GM23338 (cell line): ENCODE results near the gene NIM1K.
"Not testable (repeated sequence)": the region's sequence is repeated elsewhere in the genome, so short reads cannot be mapped to it uniquely, and the experiment has no call there.

Source experiments
- CREB1 ChIP-seq: fragments of 250-450 bp; sonication (Bioruptor Pico); IDR thresholded peaks from 2 replicates; pipeline ENCODE4 v1.5.0; 2020; ENCODE audit warnings: low read depth, mild to moderate bottlenecking, moderate library complexity
- CTCF ChIP-seq, 2 experiments: fragments of 200-600 bp in 1 of 2; sonication (generic) in 1 of 2; conservative IDR thresholded peaks; 2 replicates each; pipeline versions ENCODE4 v1.5.1 to v1.6.1; 2016 to 2017; ENCODE audit warnings: antibody characterized with exemption in 2 of 2, low read depth in 2 of 2, mild to moderate bottlenecking in 2 of 2, moderate library complexity in 1 of 2

DNA sequence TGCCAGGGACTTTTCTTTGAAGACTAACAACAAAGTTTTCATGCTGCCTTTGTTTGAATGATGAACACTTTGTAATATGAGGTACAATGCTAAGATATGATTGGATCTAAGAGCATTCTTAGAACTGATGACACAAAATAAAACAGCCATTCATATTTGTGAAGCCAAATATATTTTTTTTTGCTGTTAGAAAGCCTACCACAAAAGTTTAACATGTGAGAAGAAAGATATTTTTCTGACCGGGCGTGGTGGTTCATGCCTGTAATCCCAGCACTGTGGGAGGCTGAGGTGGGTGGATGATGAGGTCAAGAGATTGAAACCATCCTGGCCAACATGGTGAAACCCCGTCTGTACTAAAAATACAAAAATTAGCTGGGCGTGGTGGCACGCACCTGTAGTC, 9.4 kb downstream of the NIM1K start:
- TF ChIP-seq CTCF (conservative IDR thresholded peaks at IDR 0.05; ENCODE audit: low read depth in 2 of 2); CREB1: not testable (repeated sequence)
